Activated T-cell treated with anti-CD3 and anti-CD28 coated beads for 24 hours (primary cell): ENCODE results near the gene EFHC2.
"Not testable (repeated sequence)": the region's sequence is repeated elsewhere in the genome, so short reads cannot be mapped to it uniquely, and the experiment has no call there.

ENCODE experiments used
- DNase-seq: peaks from one replicate; pipeline ENCODE4 v3.0.0-alpha.2; 2020; ENCODE audit warnings: low read depth

The EFHC2 gene

DNA sequence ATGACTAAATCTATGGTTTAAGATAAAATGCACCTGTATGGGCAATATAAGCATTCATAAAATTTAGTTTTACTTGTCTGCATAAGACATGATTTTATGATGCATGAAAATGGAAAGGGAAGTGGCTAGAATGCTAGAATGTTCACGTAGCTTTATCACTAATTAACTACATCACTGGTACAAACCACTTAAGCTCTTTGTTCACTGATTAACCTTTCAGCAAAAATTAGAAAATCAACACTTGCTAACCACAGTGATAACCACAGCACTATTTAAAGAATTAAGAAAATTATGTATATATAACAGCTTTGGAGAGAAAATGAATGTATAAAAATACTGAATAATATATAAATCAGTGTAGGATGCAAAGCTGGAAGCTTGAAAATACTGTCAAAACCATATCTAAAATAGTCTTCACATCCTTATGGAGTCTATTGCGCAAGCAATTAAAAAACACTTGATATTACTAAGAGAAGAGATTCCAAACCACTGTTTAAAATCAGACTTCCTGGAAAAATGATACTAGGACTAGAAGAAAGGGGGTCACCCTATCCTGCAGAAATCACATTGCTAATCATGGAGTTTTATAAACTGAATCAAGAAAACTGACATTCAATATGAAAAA, 51.9 kb downstream of the EFHC2 start:
- DNase-seq = no peak

DNA sequence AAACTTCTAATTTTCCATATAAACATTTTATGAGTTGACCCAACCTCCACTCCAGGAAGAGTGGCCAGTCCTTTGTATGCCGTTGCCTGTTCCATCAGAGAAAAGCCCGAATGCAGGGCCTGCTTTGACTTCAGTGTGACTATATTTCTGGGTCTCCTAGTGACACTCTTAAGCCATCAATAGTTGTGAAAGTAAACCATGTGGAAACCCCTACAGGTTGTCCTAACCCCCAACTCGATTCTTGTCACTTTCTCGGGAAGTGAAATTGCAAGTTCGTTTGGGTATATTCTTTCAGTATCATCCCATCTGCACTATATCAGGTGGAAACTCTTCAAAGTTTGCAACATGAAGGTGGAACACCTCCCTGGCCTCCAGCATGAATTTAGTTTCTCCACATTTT, 52.8 kb downstream of the EFHC2 start:
- DNase-seq = no peak

DNA sequence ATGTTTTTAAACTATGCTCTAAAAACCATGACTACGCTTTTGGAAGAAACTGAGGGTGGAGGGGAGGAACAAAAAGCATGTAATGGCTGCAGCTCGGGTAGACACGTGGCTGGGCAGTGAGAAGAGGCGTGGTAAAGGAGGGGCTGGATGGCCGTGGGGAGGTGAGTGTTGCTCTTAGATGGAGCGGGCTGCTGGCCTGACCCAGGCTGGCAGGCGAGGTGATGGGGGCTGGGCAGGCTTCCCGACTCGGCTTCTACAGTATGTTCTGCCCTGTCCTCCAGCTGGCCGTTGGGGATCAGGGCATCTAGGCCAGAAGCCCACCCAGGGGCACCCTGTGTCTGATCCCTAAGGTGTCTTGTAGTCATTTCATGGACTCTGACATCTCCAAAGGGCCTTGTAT, 60.7 kb downstream of the EFHC2 start:
- DNase-seq = no peak

DNA sequence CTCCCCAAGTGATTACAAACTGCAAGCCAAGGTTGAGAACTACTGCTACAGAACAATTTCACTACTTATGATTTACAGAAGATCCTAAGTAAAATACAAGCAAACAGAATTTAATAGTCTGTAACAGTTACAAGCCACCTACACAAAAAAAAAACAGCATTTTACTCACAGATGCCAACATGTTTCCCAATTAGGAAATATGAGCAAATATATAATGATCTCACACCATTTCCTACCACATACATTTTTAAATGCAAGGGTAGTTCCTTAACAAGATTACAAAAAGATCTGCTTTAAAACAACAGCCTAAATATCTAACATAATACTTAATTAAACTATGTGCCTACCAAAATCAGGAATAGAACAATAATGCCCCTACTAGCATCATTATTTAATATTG, 63.4 kb downstream of the EFHC2 start:
- DNase-seq = no peak

DNA sequence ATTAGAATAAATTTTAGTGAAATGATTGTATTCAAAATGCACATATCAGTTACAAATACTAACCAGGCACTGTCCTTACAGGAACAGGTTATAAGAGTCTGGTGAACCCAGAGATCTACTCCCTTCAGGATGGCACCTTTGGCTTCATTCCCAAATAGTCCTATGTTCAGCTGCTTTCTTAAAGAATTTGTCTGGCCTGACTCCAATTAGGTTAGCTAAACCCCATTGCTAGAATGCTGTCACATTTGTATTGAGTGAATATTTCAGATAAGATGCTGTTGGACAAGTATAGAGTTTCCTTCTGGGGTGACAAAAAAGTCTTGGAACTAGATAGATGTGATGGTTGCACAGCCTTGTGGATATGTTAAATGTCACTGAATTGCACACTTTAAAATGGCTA, 69.4 kb downstream of the EFHC2 start:
- DNase-seq = no peak

DNA sequence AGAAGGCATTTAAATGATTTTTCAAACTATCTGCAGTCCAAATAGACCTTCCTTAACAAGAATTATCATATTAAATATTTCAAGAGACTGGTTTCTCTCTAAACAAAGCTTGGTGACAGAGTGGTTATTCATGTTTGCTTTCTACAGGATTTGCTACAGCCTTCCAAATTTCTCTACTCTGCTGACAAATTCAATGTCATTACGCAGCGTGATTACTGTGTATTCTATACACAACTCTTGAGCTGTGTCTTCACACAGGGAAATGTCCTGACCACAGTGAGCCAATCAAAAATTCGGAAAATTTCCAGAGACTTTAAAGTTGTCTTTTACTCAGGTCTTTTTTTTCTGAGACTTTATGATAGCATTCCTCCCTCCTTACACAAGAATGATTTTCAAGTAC, 75.6 kb downstream of the EFHC2 start:
- DNase-seq = no peak

DNA sequence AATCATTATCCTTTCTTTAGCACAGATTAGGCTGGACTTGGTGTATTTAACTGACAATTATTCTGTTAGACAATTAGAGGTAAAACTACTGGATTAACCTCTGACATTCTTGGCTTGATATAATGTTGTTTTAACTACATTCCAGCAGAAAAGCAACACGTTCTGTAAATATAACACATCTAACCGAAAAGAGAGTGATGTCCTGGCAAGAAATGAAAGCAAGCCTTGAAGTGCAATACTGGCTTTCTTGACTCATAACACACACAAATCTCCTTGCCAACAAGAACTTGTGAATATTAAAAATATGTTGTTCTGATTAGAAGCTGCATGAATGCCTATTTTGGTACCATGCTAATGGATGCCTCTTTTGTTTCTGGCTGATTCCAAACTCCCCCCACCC, 76.4 kb downstream of the EFHC2 start:
- no peak for DNase-seq

DNA sequence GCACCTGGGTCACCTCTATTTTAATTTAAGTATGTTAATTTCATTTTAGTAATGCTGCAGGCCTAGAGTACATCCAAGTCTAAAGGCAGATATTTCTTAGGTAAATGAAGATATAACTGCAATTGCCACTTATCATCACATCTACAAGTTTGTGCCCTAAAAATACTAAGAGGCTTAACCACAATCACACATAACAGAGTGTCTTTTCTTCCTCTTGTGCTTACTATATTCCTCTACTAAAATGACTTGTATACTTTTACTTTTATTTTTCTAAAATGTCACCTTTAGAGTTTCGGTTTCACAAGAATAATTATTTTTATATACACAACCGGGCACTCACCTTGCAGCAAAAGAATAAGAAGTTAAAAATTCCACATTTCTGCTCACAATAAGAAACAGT, 77.9 kb downstream of the EFHC2 start:
- no peak for DNase-seq

DNA sequence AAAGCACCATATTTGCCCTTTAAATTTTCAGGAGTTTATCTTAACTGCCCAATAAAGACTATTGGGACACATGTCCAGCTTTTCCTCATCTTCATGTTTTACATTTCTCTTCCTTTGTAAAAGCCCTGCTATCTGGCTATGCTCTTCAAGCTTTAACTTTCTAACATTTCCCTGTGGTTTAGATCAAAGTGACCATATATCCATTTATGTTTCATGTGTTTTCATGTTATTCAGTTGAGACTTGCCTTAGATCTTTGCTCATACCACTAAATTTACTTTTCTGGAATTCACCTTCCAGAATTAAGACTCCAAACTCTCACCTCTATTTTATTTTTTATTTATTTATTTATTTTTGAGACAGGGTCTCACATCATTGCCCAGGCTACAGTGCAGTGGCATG, 78.5 kb downstream of the EFHC2 start:
- no peak for DNase-seq

DNA sequence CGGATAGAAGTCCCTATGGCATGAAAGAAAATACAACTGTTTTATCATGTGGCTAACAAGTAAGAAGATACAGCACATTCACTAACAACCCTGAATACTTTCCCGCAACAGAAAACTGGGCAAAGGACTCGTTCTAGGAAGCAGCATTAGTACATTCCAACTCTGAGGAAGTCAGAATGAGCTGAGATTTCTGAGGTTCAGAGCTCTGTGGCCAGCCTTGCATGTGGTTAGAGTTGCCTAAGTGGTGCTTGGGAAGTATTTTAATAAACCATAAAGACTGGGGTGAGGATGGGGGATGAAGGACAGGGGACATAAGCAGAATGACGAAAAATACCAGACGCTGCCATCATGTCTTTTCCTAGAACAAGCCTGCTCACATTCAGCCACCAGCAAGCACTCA, 82.2 kb downstream of the EFHC2 start:
- no peak for DNase-seq

DNA sequence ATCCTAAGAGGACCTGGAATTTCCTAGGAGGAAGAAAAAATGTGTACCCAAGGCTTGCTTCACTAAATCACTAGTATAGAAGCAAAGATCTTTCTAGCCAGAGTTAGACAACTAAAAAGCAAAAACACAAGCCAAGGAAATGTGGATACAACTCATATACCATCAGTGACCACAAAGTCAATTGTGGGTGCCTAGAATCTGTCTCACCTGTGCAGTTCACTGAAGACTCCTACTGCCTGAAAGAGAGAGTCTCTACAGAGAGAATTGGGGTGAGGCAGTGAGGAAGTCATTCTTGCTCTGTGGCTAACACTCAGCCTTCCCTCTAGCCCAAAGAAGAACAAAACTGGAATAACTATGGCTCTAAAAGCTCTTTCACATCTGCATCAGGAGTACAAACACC, 82.9 kb downstream of the EFHC2 start:
- no peak for DNase-seq

DNA sequence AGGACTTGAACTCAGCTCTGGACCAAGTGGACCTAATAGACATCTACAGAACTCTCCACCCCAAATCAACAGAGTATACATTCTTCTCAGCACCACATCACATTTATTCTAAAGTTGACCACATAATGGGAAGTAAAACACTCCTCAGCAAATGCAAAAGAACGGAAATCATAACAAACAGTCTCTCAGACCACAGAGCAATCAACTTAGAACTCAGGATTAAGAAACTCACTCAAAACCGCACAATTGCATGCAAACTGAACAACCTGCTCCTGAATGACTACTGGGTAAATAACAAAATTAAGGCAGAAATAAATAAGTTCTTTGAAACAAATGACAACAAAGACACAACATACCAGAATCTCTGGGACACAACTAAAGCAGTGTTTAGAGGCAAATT, 87.7 kb downstream of the EFHC2 start:
- not testable (repeated sequence) for DNase-seq

DNA sequence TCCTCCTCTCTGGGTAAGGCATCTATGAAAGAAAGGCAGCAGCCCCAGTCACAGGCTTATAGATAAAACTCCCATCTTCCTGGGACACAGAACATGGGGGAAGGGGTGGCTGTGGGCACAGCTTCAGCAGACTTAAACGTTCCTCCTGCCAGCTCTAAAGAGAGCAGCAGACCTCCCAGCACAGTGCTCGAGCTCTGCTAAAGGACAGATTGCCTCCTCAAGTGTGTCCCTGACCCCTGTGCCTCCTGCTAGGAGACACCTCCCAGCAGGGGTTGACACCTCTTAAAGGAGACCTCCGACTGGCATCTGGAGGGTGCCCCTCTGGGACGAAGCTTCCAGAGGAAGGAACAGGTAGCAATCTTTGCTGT, 89.9 kb downstream of the EFHC2 start:
- no peak for DNase-seq

DNA sequence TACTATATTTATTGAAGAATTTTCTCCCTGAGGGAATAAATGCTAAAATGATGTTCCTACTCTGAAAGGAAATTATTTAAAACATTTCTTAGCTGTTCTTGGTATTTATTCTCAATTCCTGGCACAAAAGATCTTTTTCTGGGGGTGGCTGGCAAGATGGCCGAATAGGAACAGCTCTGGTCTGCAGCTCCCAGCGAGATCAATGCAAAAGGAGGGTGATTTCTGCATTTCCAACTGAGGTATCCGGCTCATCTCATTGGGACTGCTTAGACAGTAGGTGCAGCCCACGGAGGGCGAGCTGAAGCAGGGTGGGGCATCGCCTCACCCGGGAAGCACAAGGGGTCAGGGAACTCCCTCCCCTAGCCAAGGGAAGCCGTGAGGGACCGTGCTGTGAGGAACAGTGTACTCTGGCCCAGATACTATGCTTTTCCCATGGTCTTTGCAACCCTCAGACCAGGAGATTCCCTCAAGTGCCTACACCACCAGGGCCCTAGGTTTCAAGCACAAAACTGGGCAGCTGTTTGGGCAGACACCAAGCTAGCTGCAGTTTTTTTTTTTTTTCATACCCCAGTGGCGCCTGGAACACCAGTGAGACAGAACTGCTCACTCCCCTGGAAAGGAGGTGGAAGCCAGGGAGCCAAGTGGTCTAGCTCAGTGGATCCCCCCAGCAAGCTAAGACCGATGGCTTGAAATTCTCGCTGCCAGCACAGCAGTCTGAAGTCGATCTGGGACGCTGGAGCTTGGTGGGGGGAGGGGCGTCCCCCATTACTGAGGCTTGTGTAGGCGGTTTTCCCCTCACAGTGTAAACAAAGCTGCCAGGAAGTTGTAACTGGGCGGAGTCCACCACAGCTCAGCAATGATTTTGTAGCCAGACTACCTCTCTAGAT, 90.5 kb downstream of the EFHC2 start:
- DNase-seq = peak; percentile 14

DNA sequence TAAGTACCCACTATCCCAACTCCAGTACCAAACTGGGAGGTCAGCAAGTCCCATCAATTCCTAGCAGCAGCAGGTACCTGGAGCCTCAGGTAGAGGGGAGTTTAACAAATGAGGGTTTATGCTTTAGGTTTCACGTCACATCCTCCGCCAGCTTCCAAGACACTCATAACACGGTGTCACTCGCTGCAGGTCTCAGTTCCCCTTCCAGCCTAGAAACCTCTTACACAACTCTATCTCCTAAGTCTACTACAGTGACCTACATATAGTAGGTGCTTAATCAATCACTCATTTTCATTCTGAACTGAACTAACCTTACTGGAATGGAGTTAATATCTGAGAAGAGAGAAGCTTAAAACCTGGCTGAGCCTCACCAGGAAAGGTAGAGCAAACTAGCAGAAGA, 96.0 kb downstream of the EFHC2 start:
- no peak for DNase-seq

DNA sequence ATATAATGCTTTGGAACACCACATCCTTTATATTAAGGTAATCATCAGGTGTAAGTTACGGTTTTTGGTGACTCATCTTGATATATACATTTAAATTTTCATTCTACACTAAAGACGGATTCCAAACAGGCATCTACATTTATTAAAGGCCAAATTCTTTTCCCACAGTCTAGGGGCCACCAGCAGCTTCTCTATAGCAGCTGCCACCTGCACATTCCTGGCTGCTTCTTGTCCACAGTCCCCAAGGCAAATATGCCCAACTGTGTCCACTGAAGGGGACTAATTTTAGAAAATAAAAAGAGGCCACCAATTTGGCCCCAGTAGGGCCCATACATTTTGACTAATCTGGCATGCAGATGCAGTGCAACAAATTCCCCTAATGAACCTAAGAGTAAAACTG, 96.6 kb downstream of the EFHC2 start:
- no peak for DNase-seq

DNA sequence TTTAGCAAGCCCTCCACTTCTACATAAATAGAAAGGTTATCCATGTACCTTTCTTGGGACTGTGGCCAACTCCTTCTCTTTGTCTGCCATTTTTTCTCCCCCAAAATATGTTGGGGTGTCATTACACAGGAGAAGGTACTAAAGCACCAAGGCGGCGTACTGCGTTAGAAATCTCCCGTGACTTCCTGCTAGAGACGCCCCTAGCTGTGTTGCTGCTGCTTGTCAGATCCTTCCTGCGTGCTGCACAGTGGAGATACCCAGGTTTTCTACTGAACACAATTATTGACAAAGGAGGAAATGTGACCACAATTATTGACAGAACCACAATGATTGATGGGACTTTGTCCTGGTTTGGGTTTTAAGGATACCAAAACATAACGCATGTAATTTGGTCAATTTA, 97.7 kb downstream of the EFHC2 start:
- no peak for DNase-seq

DNA sequence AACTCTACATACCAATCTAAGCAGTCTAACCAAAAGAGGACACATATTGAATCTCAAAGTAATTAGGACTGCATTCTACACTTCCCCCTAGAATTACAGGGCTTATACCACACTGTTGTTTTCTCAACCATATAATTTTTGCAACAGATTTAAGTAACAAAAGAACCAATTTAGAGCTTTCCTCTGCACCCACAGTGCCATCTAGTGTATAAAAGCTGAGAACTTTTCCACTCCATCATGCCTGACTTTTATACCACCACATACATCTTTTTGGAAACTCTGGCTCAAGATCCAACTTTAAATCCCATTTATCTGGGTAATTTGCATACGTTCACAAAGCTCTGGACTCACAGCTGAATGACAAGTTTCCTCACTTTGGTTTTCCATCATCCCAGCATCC, 99.5 kb downstream of the EFHC2 start:
- no peak for DNase-seq

DNA sequence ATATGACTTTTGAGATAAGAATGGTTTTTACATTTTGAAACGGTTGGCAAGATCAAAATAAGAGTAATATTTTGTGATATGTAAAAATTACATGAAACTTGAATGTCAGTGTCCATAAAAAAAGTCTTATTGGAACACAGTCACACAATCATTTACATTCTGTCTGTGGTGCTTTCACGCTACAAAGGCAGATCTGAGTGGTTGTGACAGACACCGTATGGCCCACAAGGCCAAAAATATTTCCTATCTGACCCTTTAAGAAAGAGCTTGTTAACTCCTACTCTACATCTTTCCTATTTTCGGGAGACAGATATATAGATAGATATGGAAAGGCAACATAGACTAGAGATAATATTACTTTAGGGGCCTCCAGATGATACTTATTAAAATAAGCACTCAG, 101.9 kb downstream of the EFHC2 start:
- no peak for DNase-seq

DNA sequence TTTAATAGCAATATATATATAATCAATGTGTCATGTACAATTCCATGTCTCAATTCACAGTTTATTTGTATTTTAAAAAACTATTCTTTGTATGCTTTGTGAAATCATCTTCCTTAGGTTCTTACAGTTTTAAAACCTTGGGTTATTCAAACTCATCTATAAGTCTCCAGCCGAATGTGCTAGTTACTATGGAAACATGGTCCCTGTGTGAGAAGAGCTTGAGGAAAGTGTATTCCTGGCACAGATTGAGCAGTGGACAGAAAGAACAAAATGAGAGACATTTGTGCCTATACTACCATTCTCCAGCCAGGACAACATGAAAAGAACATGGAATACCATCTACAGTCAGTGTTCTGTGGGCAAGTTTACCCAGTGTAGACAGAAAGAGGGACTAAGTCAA, 103.4 kb downstream of the EFHC2 start:
- DNase-seq = no peak

DNA sequence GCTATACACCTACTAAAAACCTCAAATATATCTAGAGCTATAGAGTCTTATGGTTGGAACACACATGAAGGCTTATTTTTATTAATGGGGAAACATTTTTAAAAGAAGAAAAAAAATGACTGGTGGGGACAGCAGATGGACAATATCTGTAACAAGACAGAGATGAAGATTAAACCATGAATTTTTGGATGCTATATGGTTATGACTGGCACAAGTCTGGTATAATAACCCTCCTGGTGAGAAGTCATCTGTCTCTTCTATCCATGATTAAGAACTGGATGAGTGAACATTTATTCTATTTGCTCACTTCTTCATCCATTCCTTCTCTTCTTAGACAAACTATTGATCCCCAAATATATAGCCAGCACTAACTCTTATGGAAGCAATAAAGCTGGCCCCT, 104.4 kb downstream of the EFHC2 start:
- DNase-seq = no peak

DNA sequence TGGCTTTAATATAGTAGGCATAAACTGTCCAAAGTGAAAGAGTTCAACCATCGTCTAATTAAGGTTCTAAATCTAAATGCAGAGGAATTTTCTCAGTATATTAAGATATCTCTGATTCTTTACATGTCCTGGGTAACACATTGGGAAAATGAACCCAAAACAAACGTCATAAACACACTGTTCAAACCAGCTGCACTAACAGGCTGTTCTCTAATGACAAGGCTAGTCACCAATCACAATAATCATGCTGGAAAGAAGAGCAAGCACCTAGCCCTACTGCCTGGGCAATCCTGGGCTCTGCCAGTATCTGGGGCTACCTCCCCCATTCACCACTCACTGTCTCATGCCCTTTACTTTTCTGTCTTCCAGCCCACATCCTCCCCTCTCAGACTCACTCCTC, 107.9 kb downstream of the EFHC2 start:
- DNase-seq = no peak

DNA sequence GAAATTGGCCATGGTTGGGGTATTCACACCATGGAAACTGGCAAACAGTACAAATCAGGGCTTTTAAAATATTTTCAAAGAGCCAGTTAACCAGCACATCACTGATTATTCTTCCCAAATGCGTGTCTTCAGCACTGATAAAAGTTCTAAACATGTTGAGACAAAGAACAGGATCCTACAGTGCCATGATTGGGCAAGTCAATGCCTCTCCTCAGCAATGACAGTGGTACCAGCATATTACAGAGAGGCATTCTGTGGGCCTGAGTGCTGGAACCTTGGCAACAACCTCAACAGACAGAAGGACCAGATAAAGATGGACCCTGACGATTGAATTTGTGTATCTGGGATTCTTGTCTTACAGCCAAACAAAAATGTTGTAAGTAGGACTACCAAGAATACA, 108.9 kb downstream of the EFHC2 start:
- DNase-seq = no peak

DNA sequence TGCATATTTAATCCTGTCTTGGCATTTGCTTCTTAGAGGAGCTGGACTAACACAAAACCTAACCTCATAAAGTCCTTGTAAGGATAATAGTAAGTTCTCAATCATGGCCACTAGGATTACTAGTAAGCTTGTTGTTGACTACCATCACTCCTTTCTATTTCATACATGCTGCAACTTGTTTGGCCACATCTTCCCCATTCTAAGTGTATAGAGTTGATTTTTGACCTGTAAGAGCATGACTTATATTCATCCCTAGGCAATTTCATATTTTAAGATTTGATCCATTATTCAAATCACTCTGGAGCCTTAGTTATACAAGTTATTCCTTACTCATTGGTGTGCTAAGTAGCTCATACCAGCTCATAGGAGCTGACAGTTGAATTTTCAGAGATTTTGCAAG, 109.4 kb downstream of the EFHC2 start:
- DNase-seq = no peak
